Omental fat pad (tissue), 4 donors: Measurements from ENCODE around the gene SLC22A8. TPM values are rescaled to one million over a fixed set of nuclear protein-coding genes. Genes with fewer than 3 reads are reported as not detected.
"Not testable (repeated sequence)": the region's sequence is repeated elsewhere in the genome, so short reads cannot be mapped to it uniquely, and the experiment has no call there.

Experiments used
- ATAC-seq: fragments of 150-250 bp; one replicate; pipeline ENCODE4 v1.9.1; 2016; ENCODE audit warnings: mild to moderate bottlenecking, moderate library complexity; ENCODE audit not compliant: low FRiP score
- DNase-seq: peaks from one replicate; pipeline ENCODE4 v3.0.0-alpha.2; 2019; ENCODE audit warnings: low spot score
- CTCF ChIP-seq, 3 donors: fragments of 450-650 bp; IDR thresholded peaks; one replicate each; pipeline ENCODE4 v1.5.1; 2016 to 2017; ENCODE audit warnings: antibody characterized with exemption in 3 of 3, mild to moderate bottlenecking in 3 of 3, moderate library complexity in 2 of 3
- total RNA-seq, 4 donors: library from RNA; depleted of rRNA; stranded (reverse); fragments of >200 nt; gene quantifications; one replicate each; pipeline ENCODE4 v1.1.0, GENCODE V29; 2016

SLC22A8 gene
- total RNA-seq: not detected

- TF ChIP-seq CTCF (IDR thresholded peaks at IDR 0.05): no peak
- no peak for DNase-seq
- no peak for ATAC-seq
These were observed at the start of gene SLC22A8 for GRCh38 chr11:63015521-63016215. TSS of gene SLC22A8 (minus strand) at chr11:63015841. CDS start at chr11:63014958, 883 bp downstream.

GRCh38 chr11:63046203-63046602 lies 30.6 kb upstream of the SLC22A8 start:
- not testable (repeated sequence) for DNase-seq, ATAC-seq

GRCh38 chr11:63042596-63042995 lies 27.0 kb upstream of the SLC22A8 start:
- TF ChIP-seq CTCF (IDR thresholded peaks at IDR 0.05): no peak
- DNase-seq: no peak
- no peak for ATAC-seq

GRCh38 chr11:63032457-63032856 lies 16.8 kb upstream of the SLC22A8 start:
- no peak for DNase-seq
- ATAC-seq: no peak
- TF ChIP-seq CTCF (IDR thresholded peaks at IDR 0.05): no peak

- DNase-seq (peak; percentile 99), ATAC-seq (peak; percentile 91)
- TF ChIP-seq CTCF (IDR thresholded peaks at IDR 0.05): peak in 2 of 3 donors; percentile 99
These were observed 8.4 kb upstream of the SLC22A8 start for GRCh38 chr11:63023841-63024648.

- DNase-seq (no peak), ATAC-seq (no peak)
- no peak for TF ChIP-seq CTCF (IDR thresholded peaks at IDR 0.05)
These were observed 7.7 kb upstream of the SLC22A8 start for GRCh38 chr11:63023222-63023814.

GRCh38 chr11:63022441-63022840 lies 6.8 kb upstream of the SLC22A8 start:
- no peak for DNase-seq
- no peak for TF ChIP-seq CTCF (IDR thresholded peaks at IDR 0.05)
- no peak for ATAC-seq
